ENCODE measurements around the gene FYB1. TPM values are rescaled to one million over a fixed set of nuclear protein-coding genes. Genes with fewer than 3 reads are reported as not detected.

Gene FYB1, protein sequence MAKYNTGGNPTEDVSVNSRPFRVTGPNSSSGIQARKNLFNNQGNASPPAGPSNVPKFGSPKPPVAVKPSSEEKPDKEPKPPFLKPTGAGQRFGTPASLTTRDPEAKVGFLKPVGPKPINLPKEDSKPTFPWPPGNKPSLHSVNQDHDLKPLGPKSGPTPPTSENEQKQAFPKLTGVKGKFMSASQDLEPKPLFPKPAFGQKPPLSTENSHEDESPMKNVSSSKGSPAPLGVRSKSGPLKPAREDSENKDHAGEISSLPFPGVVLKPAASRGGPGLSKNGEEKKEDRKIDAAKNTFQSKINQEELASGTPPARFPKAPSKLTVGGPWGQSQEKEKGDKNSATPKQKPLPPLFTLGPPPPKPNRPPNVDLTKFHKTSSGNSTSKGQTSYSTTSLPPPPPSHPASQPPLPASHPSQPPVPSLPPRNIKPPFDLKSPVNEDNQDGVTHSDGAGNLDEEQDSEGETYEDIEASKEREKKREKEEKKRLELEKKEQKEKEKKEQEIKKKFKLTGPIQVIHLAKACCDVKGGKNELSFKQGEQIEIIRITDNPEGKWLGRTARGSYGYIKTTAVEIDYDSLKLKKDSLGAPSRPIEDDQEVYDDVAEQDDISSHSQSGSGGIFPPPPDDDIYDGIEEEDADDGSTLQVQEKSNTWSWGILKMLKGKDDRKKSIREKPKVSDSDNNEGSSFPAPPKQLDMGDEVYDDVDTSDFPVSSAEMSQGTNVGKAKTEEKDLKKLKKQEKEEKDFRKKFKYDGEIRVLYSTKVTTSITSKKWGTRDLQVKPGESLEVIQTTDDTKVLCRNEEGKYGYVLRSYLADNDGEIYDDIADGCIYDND
- total RNA-seq (ENCODE audit: unreplicated experiment): 0.31 TPM
- long read RNA-seq: 0 reads

DNA sequence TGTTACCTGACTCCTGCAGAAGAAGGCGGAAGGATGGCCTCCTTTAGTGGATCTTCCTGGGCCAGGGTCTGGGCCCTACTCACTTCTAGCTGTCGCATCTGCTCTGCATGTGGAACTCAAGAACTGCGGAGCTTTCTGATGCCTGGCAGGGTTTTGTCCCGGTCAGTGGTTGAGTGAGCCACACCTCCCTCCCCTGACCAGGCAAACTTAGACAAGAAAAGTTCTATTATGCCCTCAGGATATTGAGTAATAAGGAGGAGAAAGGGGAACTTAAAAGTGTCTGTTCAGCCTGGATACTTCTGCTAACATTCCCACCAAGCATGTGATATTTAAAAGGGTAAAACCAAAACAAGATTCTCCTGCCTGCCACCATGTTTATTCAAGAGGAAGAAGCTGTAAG is at the start of gene FYB1:
Gene FYB1 (minus strand): TSS at position 127 of the 400 bp plus-strand sequence. CDS start 16,603 bp downstream, outside the sequence.
- Mint-ChIP-seq H3K4me3 (ENCODE audit: unreplicated experiment) (no peak within 1 kb of the TSS), H3K9me3 (ENCODE audit: unreplicated experiment) (no peaks in the 10 kb centered on the region), H3K4me1 (ENCODE audit: unreplicated experiment) (no peaks in the 10 kb centered on the region), H3K27ac (ENCODE audit: unreplicated experiment) (no peak within 1 kb of the TSS), H3K27me3 (ENCODE audit: unreplicated experiment) (peaks cover 2% of the 10 kb centered on the region), H3K36me3 (ENCODE audit: low read depth, unreplicated experiment) (no peaks in the 10 kb centered on the region)
- TF ChIP-seq, protein P1, sequence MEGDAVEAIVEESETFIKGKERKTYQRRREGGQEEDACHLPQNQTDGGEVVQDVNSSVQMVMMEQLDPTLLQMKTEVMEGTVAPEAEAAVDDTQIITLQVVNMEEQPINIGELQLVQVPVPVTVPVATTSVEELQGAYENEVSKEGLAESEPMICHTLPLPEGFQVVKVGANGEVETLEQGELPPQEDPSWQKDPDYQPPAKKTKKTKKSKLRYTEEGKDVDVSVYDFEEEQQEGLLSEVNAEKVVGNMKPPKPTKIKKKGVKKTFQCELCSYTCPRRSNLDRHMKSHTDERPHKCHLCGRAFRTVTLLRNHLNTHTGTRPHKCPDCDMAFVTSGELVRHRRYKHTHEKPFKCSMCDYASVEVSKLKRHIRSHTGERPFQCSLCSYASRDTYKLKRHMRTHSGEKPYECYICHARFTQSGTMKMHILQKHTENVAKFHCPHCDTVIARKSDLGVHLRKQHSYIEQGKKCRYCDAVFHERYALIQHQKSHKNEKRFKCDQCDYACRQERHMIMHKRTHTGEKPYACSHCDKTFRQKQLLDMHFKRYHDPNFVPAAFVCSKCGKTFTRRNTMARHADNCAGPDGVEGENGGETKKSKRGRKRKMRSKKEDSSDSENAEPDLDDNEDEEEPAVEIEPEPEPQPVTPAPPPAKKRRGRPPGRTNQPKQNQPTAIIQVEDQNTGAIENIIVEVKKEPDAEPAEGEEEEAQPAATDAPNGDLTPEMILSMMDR (IDR thresholded peaks at IDR 0.05; ENCODE audit: unreplicated experiment): no peak
- no peak for DNase-seq (ENCODE audit: low spot score)

DNA sequence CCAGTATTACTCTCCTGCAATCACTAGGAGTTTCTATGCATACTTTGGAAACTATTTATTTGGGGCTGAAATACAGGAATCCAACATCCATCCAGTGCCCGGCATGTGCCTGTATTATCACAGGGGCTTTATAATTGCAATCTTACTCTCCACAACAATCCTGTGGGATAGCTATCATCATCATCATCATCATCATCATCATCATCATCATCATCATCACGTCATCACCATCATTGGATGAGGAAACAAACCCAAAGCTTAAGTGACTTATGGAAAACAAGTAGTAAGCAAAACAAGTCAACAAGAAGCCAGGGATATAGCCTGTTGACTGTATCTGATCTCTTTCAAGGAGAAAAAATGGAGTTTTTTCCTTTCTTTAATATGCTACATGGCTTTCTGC is 47.8 kb upstream of the FYB1 start:
- TF ChIP-seq, protein P1 (IDR thresholded peaks at IDR 0.05; ENCODE audit: unreplicated experiment): no peak
- no peaks in the 10 kb centered on the region for H3K36me3 Mint-ChIP-seq (ENCODE audit: low read depth, unreplicated experiment)
- H3K4me1 Mint-ChIP-seq (ENCODE audit: unreplicated experiment): no peaks in the 10 kb centered on the region
- no peaks in the 10 kb centered on the region for H3K9me3 Mint-ChIP-seq (ENCODE audit: unreplicated experiment)
- H3K27me3 Mint-ChIP-seq (ENCODE audit: unreplicated experiment): peaks cover 5% of the 10 kb centered on the region
- no peak overlapping the region for H3K27ac Mint-ChIP-seq (ENCODE audit: unreplicated experiment)
- H3K4me3 Mint-ChIP-seq (ENCODE audit: unreplicated experiment): no peak overlapping the region
- DNase-seq (ENCODE audit: low spot score): no peak

DNA sequence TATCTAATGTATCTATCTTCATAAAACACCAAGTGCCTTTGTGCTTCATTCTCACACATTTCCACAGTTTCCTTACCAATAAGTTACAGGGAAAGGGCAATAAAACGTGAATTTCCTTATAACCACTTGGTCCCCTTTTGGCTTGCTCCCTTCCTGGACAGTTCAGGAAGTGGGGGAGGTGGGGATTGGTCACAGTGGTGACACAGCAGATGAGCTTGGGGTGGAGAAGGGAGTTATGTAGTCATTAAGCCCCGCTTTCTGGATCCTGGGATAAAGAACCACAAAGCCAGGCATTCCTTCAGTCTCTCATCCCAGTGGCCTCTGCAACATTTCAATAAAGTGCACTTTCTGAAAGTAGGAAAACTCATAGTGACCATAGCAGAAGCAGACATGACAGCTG is 47.1 kb upstream of the FYB1 start:
- DNase-seq (ENCODE audit: low spot score): no peak
- Mint-ChIP-seq H3K27ac (ENCODE audit: unreplicated experiment) (no peak overlapping the region), H3K36me3 (ENCODE audit: low read depth, unreplicated experiment) (no peaks in the 10 kb centered on the region), H3K4me3 (ENCODE audit: unreplicated experiment) (no peak overlapping the region), H3K4me1 (ENCODE audit: unreplicated experiment) (no peaks in the 10 kb centered on the region), H3K9me3 (ENCODE audit: unreplicated experiment) (no peaks in the 10 kb centered on the region), H3K27me3 (ENCODE audit: unreplicated experiment) (peaks cover 7% of the 10 kb centered on the region)
- TF ChIP-seq, protein P1 (IDR thresholded peaks at IDR 0.05; ENCODE audit: unreplicated experiment): no peak

DNA sequence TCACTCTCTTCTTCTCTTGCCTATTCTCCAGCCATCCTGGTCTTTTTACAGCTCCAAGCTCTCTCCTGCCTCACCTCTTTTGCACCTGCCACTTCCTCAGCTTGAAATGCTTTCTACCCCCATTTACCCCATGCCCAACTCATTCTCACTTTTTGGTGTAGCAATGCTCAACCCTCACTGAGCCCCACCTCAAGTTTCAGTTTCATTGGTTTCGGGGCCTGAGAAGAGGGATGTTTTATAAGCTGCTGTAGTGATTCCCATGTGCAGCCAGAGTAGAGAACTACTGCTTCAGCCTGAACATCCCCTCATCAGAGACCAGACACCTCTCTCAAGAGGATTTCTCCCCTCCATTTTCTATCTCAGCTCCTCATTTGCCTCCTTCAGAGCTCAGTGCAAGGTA is 45.2 kb upstream of the FYB1 start:
- TF ChIP-seq, protein P1 (IDR thresholded peaks at IDR 0.05; ENCODE audit: unreplicated experiment): no peak
- no peak for DNase-seq (ENCODE audit: low spot score)
- H3K4me1 Mint-ChIP-seq (ENCODE audit: unreplicated experiment): no peaks in the 10 kb centered on the region
- H3K36me3 Mint-ChIP-seq (ENCODE audit: low read depth, unreplicated experiment): no peaks in the 10 kb centered on the region
- H3K27ac Mint-ChIP-seq (ENCODE audit: unreplicated experiment): peak overlapping the region; percentile 30
- H3K4me3 Mint-ChIP-seq (ENCODE audit: unreplicated experiment): no peak overlapping the region
- H3K9me3 Mint-ChIP-seq (ENCODE audit: unreplicated experiment): no peaks in the 10 kb centered on the region
- H3K27me3 Mint-ChIP-seq (ENCODE audit: unreplicated experiment): peaks cover 8% of the 10 kb centered on the region
